ENCODE measurements around the gene MRPL47. TPM values are rescaled to one million over a fixed set of nuclear protein-coding genes. Genes with fewer than 3 reads are reported as not detected.
A peak's percentile ranks its signal among the peaks of the same experiment; 100 is the strongest.

Gene MRPL47
- total and polyA plus RNA-seq, 2 of the 13 experiments (the other 11 are each of a cell fraction or from before 2014, with no cell fraction given) = 36.1 to 83.8 TPM

GRCh38 chr3:179653096-179653797 is 48.8 kb upstream of the MRPL47 start (continued):
- TF ChIP-seq, protein P1, sequence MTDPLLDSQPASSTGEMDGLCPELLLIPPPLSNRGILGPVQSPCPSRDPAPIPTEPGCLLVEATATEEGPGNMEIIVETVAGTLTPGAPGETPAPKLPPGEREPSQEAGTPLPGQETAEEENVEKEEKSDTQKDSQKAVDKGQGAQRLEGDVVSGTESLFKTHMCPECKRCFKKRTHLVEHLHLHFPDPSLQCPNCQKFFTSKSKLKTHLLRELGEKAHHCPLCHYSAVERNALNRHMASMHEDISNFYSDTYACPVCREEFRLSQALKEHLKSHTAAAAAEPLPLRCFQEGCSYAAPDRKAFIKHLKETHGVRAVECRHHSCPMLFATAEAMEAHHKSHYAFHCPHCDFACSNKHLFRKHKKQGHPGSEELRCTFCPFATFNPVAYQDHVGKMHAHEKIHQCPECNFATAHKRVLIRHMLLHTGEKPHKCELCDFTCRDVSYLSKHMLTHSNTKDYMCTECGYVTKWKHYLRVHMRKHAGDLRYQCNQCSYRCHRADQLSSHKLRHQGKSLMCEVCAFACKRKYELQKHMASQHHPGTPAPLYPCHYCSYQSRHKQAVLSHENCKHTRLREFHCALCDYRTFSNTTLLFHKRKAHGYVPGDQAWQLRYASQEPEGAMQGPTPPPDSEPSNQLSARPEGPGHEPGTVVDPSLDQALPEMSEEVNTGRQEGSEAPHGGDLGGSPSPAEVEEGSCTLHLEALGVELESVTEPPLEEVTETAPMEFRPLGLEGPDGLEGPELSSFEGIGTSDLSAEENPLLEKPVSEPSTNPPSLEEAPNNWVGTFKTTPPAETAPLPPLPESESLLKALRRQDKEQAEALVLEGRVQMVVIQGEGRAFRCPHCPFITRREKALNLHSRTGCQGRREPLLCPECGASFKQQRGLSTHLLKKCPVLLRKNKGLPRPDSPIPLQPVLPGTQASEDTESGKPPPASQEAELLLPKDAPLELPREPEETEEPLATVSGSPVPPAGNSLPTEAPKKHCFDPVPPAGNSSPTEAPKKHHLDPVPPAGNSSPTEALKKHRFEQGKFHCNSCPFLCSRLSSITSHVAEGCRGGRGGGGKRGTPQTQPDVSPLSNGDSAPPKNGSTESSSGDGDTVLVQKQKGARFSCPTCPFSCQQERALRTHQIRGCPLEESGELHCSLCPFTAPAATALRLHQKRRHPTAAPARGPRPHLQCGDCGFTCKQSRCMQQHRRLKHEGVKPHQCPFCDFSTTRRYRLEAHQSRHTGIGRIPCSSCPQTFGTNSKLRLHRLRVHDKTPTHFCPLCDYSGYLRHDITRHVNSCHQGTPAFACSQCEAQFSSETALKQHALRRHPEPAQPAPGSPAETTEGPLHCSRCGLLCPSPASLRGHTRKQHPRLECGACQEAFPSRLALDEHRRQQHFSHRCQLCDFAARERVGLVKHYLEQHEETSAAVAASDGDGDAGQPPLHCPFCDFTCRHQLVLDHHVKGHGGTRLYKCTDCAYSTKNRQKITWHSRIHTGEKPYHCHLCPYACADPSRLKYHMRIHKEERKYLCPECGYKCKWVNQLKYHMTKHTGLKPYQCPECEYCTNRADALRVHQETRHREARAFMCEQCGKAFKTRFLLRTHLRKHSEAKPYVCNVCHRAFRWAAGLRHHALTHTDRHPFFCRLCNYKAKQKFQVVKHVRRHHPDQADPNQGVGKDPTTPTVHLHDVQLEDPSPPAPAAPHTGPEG (CRISPR knock-in tag; IDR thresholded peaks at IDR 0.05) = no peak; the same call in 1 of the 2 replicates
- TF ChIP-seq ZSCAN20 (CRISPR knock-in tag; IDR thresholded peaks at IDR 0.05; ENCODE audit: borderline replicate concordance) (no peak), DPF2 (CRISPR knock-in tag; IDR thresholded peaks at IDR 0.05; ENCODE audit: borderline replicate concordance, low read depth) (no peak), ZNF607 (CRISPR knock-in tag; IDR thresholded peaks at IDR 0.05; ENCODE audit: borderline replicate concordance) (0 out of 2 replicates have a peak, but pooled peaks have one; percentile 19), ZNF605 (CRISPR knock-in tag; IDR thresholded peaks at IDR 0.05) (no peak; the same call in 1 of the 2 replicates), YEATS2 (CRISPR knock-in tag; IDR thresholded peaks at IDR 0.05; ENCODE audit: borderline replicate concordance) (no peak), NR2F6 (IDR thresholded peaks at IDR 0.05) (no peak), NR2F6 (CRISPR knock-in tag; IDR thresholded peaks at IDR 0.05) (0 out of 2 replicates have a peak, but pooled peaks have one; percentile 11), ELF1 (CRISPR knock-in tag; IDR thresholded peaks at IDR 0.05) (no peak), SOX5 (CRISPR knock-in tag; IDR thresholded peaks at IDR 0.05; ENCODE audit: borderline replicate concordance) (no peak), ZNF780A (CRISPR knock-in tag; IDR thresholded peaks at IDR 0.05) (no peak), SMAD3 (CRISPR knock-in tag; IDR thresholded peaks at IDR 0.05) (no peak), PREB (CRISPR knock-in tag; IDR thresholded peaks at IDR 0.05) (no peak), ZNF740 (CRISPR knock-in tag; IDR thresholded peaks at IDR 0.05) (no peak), REXO4 (CRISPR knock-in tag; IDR thresholded peaks at IDR 0.05; ENCODE audit: borderline replicate concordance) (no peak), ZNF30 (CRISPR knock-in tag; IDR thresholded peaks at IDR 0.05) (0 out of 2 replicates have a peak, but pooled peaks have one; percentile 35), SNAI1 (CRISPR knock-in tag; IDR thresholded peaks at IDR 0.05; ENCODE audit: borderline replicate concordance) (no peak), CAMTA2 (CRISPR knock-in tag; IDR thresholded peaks at IDR 0.05; ENCODE audit: borderline replicate concordance) (no peak), NR2F2 (IDR thresholded peaks at IDR 0.05; ENCODE audit: borderline replicate concordance, low read depth) (peak; percentile 14; the same call in 1 of the 2 replicates), E2F5 (CRISPR knock-in tag; conservative IDR thresholded peaks at IDR 0.05) (peak; percentile 32; the same call in 1 of the 2 replicates), RORA (CRISPR knock-in tag; IDR thresholded peaks at IDR 0.05) (no peak)
